ENCODE measurements around the gene UQCRQ.

DNA sequence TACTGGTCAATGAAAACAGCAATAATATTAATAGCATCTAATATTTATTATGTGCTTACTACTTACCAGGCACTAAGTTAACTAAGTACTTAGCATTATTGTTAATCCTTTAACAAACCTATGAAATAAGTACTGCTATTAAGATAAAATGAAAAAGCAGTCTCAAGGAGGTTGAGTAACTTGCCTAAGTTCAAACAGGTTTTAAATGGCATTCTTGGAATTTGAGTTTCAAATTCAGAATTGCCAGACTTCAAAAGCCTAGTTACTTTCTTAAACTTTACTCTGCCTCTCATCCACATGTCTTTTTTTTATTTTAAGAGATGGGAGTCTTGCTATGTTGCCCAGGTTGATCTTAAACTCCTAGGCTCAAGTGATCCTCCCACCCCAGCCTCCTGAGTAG is 23.1 kb downstream of the UQCRQ start:
- TF ChIP-seq, protein P1, sequence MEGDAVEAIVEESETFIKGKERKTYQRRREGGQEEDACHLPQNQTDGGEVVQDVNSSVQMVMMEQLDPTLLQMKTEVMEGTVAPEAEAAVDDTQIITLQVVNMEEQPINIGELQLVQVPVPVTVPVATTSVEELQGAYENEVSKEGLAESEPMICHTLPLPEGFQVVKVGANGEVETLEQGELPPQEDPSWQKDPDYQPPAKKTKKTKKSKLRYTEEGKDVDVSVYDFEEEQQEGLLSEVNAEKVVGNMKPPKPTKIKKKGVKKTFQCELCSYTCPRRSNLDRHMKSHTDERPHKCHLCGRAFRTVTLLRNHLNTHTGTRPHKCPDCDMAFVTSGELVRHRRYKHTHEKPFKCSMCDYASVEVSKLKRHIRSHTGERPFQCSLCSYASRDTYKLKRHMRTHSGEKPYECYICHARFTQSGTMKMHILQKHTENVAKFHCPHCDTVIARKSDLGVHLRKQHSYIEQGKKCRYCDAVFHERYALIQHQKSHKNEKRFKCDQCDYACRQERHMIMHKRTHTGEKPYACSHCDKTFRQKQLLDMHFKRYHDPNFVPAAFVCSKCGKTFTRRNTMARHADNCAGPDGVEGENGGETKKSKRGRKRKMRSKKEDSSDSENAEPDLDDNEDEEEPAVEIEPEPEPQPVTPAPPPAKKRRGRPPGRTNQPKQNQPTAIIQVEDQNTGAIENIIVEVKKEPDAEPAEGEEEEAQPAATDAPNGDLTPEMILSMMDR (IDR thresholded peaks at IDR 0.05) = no peak
- TF ChIP-seq POLR2AphosphoS5 (IDR thresholded peaks at IDR 0.05) (no peak), POLR2A (IDR thresholded peaks at IDR 0.05) (no peak), EP300 (IDR thresholded peaks at IDR 0.05) (no peak)

Measured in upper lobe of left lung (tissue), 4 donors.